ENCODE measurements around the gene MPIG6B. TPM values are rescaled to one million over a fixed set of nuclear protein-coding genes. Genes with fewer than 3 reads are reported as not detected.
A peak's percentile ranks its signal among the peaks of the same experiment; 100 is the strongest.

The MPIG6B gene
- total RNA-seq, 4 donors from 2014 or later = not detected

DNA sequence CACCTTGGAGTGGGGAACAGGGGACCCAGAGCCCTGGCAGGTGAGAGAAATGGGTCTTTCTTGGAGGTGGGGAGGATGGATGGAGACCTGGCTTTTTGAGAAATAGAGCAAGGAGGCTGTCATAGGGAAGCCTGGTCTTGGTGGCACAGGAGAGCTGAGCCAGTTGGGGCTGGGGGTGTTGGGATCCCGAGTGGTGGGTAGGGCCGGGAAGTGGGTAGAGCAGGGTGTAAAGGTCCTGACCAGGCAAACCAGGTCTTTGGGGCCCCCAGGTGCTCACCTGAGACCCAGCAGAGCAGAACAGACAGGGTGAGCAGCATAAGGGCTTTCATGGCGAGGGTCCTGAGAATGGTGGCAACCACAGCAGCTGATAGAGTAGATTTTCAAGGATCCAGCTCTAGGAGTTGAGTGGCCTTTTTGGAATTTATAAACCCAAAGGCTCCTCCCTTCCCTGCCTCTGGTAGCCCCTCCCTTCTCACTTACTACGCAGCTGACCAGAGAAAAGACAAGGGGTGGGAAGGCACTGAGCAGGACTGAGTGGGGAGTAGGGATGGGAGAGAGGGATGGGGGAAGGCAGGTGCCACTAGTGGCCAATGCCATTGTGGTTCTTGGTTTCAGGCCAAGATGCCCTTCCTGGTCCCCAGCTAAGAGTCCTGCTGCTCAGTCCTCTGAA, 1.7 kb upstream of the MPIG6B start, which contains the start of gene LY6G6C:
TSS of gene LY6G6C (minus strand) at position 396 of the 670 bp plus-strand sequence. CDS start at position 329, 67 bp downstream.
- Histone ChIP-seq H3K4me1 (no peaks in the 10 kb centered on the region), H3K27ac (no peak within 1 kb of the TSS), H3K4me3 (no peak within 1 kb of the TSS), H3K27me3 (no peaks in the 10 kb centered on the region), H3K9me3 (no peaks in the 10 kb centered on the region), H3K36me3 (peaks cover 0 to 4% (median 0%) of the 10 kb centered on the region in 3 donors)
- no peak for DNase-seq
- no peak for TF ChIP-seq POLR2A (IDR thresholded peaks at IDR 0.05)
- TF ChIP-seq, protein P1, sequence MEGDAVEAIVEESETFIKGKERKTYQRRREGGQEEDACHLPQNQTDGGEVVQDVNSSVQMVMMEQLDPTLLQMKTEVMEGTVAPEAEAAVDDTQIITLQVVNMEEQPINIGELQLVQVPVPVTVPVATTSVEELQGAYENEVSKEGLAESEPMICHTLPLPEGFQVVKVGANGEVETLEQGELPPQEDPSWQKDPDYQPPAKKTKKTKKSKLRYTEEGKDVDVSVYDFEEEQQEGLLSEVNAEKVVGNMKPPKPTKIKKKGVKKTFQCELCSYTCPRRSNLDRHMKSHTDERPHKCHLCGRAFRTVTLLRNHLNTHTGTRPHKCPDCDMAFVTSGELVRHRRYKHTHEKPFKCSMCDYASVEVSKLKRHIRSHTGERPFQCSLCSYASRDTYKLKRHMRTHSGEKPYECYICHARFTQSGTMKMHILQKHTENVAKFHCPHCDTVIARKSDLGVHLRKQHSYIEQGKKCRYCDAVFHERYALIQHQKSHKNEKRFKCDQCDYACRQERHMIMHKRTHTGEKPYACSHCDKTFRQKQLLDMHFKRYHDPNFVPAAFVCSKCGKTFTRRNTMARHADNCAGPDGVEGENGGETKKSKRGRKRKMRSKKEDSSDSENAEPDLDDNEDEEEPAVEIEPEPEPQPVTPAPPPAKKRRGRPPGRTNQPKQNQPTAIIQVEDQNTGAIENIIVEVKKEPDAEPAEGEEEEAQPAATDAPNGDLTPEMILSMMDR (IDR thresholded peaks at IDR 0.05) = no peak

DNA sequence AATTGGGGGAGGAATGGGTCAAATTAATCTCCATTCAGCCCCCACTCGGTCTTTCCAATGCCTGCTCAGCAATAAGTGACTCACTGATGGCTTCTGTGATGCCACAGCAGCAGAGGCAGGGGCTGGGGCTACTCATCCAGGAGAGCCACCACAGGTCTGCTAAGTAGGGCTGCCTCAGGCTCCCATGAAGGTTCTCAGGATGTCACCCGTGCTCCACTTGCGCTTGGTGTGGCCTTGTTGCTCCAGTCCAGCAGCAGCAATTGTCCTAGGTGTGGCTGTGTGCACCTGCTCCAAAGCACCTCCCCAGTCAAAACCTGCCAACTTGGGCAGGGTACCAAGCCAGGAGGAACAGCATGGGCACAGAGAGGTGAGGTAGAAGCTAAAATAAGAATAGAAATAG, 1.0 kb upstream of the MPIG6B start:
- peaks cover 0 to 5% (median 0%) of the 10 kb centered on the region in 4 donors for H3K4me1 ChIP-seq
- no peak overlapping the region for H3K4me3 ChIP-seq
- no peaks in the 10 kb centered on the region for H3K27me3 ChIP-seq
- no peak overlapping the region for H3K27ac ChIP-seq
- DNase-seq = no peak
- H3K36me3 ChIP-seq = peaks cover 0 to 10% (median 0%) of the 10 kb centered on the region in 3 donors
- TF ChIP-seq, protein P1 (IDR thresholded peaks at IDR 0.05) = no peak
- TF ChIP-seq POLR2A (IDR thresholded peaks at IDR 0.05) = no peak
- no peaks in the 10 kb centered on the region for H3K9me3 ChIP-seq

DNA sequence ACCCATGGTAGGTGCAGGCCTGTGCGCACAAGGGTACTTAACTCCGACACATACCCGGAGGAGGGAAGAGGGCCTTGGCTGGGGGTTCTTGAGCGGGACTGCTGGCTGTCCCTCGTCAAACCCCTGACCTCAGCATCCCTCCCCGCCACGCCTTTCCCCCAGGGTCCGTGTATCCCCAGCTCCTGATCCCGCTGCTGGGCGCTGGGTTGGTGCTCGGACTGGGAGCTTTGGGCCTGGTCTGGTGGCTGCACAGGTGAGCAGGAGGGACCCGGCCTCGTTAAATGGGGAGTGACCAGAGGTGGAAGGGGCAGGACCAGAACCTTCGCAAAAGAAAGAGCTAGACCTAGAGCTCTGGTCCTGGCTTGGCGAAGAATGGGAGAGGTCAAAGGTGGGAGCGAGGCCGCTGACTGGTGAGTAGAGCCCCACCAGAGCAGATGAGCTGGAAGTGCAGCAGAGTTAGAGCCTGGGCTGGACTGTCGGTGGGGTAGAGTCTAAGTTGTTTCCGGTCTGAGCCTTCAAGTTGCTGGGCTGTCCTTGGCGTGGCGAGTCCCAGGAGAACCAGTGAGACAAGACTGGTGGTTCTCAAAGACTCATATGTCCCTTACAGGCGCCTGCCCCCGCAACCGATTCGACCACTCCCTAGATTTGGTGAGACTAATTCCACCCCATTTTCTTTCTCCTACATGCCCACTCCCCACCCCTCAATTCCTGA, 963 bp downstream of the MPIG6B start:
- H3K9me3 ChIP-seq = no peaks in the 10 kb centered on the region
- no peak for DNase-seq
- peaks cover 0 to 25% (median 13%) of the 10 kb centered on the region in 4 donors for H3K4me1 ChIP-seq
- H3K4me3 ChIP-seq = no peak overlapping the region
- no peaks in the 10 kb centered on the region for H3K27me3 ChIP-seq
- peaks cover 0 to 14% (median 0%) of the 10 kb centered on the region in 3 donors for H3K36me3 ChIP-seq
- no peak overlapping the region for H3K27ac ChIP-seq
- TF ChIP-seq, protein P1 (IDR thresholded peaks at IDR 0.05) = no peak
- no peak for TF ChIP-seq POLR2A (IDR thresholded peaks at IDR 0.05)

DNA sequence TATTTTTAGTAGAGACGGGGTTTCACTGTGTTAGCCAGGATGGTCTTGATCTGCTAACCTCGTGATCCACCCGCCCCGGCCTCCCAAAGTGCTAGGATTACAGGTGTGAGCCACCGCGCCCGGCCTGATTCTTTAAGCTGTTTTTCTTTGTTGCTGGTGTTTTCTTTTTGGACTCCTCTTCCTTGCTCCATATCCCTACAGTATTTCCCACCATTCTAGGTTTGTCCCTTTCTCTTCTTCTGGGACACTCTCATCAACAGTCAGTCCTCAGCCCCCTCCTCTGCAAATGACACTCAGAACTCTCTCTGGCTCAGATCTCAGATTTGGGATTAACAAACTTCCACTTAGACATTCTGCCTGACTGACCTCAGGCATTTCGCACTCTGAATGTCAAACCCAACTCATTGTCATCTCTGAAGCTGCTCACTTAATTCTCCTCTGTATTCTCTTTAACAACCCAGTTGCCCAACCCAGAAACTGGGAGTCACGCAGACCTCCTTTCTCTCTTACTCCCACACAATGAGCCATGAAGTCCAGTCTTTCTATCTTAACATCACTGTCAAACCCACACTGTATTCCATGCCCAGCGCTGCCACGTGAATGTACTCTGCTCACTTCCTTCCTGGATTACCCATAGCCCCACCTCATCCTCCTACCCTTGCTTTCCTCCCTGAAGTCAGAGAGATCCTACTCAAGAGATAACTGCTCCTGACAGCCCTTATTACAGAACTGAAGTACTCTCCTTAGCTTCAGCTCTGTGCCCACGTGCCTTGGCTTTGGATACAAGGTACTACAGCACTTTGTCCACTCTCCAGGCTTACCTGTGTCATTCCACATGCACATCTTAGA, 2.6 kb downstream of the MPIG6B start:
- Histone ChIP-seq H3K27ac (peak overlapping the region in 2 of 4 donors; percentile 42 to 93), H3K27me3 (no peaks in the 10 kb centered on the region), H3K9me3 (no peaks in the 10 kb centered on the region), H3K4me1 (peaks cover 0 to 33% (median 13%) of the 10 kb centered on the region in 4 donors), H3K4me3 (no peak overlapping the region), H3K36me3 (peaks cover 0 to 19% (median 0%) of the 10 kb centered on the region in 3 donors)
- TF ChIP-seq, protein P1 (IDR thresholded peaks at IDR 0.05) = no peak
- TF ChIP-seq POLR2A (IDR thresholded peaks at IDR 0.05) = no peak
- no peak for DNase-seq

DNA sequence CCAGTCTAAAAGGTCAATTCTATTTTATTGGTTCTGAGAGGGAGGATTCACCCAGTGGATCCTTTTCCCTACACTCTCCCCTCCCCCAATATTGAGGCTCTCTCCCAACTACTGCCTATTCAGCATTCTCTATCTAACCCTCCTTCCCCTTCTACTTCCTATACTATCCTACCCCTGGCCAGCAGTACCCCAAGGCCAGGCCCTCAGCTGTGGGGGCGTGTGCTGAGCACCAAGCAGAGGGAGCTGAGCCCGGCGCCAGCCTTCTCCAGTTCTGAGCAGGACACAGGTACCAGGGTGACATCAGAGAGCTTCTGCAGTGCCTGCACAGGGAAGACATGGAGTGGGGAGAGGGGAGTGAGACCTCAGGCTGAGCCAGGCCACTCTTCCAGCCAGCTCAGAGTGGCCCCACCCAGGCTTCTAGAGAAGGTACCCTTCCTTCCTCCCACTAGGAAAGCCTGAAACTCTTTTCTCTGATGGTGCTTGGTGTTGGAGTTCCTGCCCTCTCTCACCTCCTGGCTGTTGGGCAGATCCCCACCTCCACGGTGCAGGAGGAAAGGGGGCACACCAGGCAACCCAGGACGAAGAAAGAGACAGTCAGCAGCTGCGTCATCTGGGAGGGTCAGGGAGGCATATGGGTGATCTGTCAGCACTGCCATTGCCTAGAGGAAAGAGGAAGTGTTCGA, 4.0 kb downstream of the MPIG6B start:
- Histone ChIP-seq H3K4me1 (peaks cover 0 to 40% (median 13%) of the 10 kb centered on the region in 4 donors), H3K36me3 (peaks cover 0 to 33% (median 0%) of the 10 kb centered on the region in 3 donors), H3K9me3 (no peaks in the 10 kb centered on the region), H3K4me3 (no peak overlapping the region), H3K27ac (peak overlapping the region; percentile 24 to 95 (median 91)), H3K27me3 (no peaks in the 10 kb centered on the region)
- TF ChIP-seq, protein P1 (IDR thresholded peaks at IDR 0.05) = no peak
- no peak for TF ChIP-seq POLR2A (IDR thresholded peaks at IDR 0.05)
- peak in 2 of 3 donors; percentile 65 to 77 for DNase-seq
